Activated CD4-positive, alpha-beta T cell treated with anti-CD3 and anti-CD28 coated beads, Interleukin-2, amount 50 U/mL, for 48 hours (primary cell): ENCODE data around the gene ZNF57.
"Not testable (repeated sequence)": the region's sequence is repeated elsewhere in the genome, so short reads cannot be mapped to it uniquely, and the experiment has no call there.

Experiments used
- DNase-seq, 2 experiments: peaks; one replicate each; pipeline ENCODE4 v3.0.0-alpha.2; 2020

The ZNF57 gene

DNA sequence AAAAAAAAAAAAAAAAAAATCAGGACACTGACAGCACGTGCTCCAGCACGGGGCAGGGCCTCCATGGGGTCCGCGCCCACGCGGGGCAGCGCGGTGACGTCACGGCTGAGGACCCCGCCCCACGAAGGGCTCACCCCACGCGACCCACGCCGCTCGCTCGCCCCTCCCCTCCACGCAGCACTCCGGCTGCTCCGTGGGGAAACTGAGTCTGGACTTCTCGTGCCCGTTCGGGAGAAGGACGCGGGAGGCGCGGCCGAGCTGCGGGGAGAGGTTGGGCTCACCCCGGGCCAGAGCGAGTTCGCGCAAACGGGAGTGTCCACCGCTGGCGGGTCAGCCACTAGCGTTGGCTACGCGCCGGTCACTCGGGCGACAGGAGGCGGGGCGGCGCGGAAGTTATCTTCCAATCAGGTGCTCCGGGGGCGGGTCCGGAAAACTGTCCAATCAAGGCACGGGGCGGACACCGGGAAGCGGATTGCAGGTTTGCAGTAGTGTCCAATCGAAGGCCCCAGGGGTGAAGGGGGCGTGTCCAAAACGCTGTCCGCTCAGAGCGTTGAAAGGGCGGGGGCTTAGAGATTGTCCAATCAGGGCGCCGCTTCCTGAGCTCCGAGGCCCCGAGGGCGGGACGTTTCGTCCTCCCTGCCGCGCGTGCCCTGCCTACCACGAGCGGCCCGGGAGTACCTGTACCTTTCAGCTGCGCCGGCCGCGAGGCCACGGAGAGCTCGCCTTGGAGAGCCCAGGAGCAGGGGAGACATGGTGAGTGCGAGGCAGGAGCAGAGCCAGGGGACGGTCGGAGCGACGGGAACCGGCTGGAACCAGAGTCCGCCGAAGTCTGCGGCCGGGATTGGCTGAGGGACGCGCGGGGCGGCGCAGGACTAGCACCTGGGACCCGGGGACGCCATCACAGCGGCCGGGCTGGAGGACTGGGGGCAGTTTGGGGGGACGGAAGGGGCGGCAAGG is at the start of gene ZNF57:
TSS of gene ZNF57 (plus strand) at position 633 of the 957 bp plus-strand sequence. CDS start at position 751, 118 bp downstream.
- peak; percentile 99 to 100 for DNase-seq

GRCh38 chr19:2852598-2852997 is 48.1 kb upstream of the ZNF57 start:
- DNase-seq, result no peak

DNA sequence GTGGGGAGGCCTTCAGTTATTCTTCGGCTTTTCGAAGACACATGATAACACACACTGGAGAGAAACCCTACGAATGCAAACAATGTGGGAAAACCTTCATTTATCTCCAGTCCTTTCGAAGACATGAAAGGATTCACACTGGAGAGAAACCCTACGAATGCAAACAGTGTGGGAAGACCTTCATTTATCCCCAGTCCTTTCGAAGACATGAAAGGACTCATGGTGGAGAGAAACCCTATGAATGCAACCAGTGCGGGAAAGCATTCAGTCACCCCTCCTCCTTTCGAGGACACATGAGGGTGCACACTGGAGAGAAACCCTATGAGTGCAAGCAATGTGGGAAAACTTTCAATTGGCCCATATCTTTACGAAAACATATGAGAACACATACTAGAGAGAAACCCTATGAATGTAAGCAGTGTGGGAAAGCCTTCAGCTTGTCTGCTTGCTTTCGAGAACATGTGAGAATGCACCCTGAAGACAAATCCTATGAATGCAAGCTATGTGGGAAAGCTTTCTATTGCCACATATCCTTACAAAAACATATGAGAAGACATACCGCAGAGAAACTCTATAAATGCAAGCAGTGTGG is 47.6 kb upstream of the ZNF57 start:
- DNase-seq, result no peak

DNA sequence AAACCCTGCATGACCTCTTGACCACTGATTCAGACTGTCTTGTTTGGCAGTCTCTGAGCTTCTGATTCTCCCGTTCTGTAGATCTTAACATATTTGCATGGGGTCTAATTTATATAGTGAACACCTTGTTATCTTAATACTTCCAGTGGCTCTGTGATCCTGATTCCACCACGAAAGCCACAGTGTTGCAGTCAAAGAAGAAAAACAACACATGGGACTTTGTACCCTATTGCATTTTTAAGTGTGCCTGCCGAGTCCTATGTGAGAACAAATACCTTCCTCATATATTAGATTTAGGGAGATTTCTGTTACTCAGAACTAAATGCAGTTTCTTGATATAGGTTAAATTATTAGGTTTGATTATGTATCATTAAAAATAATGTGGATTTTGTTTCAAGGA is 45.9 kb upstream of the ZNF57 start:
- no peak for DNase-seq

GRCh38 chr19:2856457-2857050 is 44.2 kb upstream of the ZNF57 start:
- DNase-seq, result no peak

- no peak for DNase-seq
These were observed 41.9 kb upstream of the ZNF57 start for GRCh38 chr19:2858864-2859263.

GRCh38 chr19:2863816-2864215 is 36.9 kb upstream of the ZNF57 start:
- DNase-seq, result no peak

GRCh38 chr19:2865334-2866100 is 35.2 kb upstream of the ZNF57 start:
- DNase-seq, result no peak

- no peak for DNase-seq
These were observed 34.2 kb upstream of the ZNF57 start for GRCh38 chr19:2866495-2867024.

GRCh38 chr19:2867025-2867991 is 33.4 kb upstream of the ZNF57 start, which contains the start of gene ZNF556:
TSS of gene ZNF556 (plus strand) at chr19:2867335. CDS start at chr19:2867422, 87 bp downstream.
- peak in 1 of 2 experiments; percentile 11 for DNase-seq

GRCh38 chr19:2869618-2870017 is 31.1 kb upstream of the ZNF57 start:
- no peak for DNase-seq

GRCh38 chr19:2872175-2872574 is 28.6 kb upstream of the ZNF57 start:
- not testable (repeated sequence) for DNase-seq

GRCh38 chr19:2877398-2878331 is 23.1 kb upstream of the ZNF57 start:
- no peak for DNase-seq

DNA sequence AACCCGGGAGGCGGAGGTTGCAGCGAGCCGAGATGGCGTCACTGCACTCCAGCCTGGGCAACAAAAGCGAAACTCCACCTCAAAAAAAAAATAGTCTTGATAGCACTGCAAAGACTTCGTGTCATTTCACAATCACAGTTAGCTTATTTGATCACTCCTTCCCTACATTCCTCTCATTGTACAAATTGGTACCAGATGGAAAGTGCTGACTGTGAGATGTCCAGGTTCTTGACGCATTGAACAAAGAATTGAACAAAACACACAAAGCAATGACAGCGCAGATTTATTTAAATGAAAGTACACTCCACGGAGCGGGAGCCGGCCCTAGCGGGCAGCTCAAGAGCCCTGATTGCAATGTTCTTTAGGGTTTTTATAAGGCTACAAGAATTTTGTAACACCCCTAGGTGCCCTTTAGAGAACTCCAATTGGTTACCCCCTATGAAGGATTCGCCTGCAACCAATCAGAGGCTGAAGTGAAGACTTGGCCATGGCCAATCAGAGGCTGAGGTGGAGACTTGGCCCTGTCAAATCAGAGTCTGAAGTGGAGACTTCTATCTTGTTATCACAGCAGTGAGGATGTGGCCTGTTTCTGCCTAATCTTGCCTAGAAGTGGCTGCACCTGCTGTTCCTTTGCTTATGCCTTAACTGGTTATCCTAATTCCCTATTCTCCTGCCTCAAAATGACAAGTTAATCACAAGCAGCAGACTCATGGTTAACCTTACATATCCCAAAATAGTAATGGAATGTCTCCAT is 16.9 kb upstream of the ZNF57 start:
- no peak for DNase-seq

GRCh38 chr19:2885736-2886135 is 15.0 kb upstream of the ZNF57 start:
- DNase-seq, result no peak

DNA sequence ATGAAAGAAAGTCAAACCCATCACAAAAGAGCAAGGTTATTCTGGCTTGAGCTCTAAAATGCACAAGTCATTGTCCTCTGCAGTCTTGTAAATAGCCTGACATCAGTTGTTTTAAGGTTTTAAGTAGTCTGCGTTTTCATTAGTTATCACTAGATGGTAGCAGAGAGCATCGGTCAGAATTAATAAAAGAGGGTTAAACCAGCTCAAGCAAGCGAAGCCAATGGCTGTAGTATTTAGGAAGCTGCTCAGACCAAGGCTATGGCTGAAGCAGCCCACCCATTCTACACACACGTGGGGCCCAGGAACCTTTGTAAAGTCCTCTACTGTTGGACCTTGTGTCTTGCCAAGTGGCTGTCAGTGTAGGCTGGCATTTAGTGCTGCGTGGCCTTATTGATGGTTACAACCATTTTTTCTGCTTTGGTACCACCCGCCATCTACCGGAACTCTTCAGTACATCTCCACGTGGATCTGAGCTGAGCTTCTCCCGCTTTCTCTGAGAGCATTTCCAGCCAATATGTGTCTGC is 13.3 kb upstream of the ZNF57 start:
- peak in 1 of 2 experiments; percentile 12 for DNase-seq

GRCh38 chr19:2888731-2889224 is 11.9 kb upstream of the ZNF57 start:
- peak; percentile 39 to 58 for DNase-seq

- not testable (repeated sequence) for DNase-seq
These were observed 10.2 kb upstream of the ZNF57 start for GRCh38 chr19:2890531-2890930.

DNA sequence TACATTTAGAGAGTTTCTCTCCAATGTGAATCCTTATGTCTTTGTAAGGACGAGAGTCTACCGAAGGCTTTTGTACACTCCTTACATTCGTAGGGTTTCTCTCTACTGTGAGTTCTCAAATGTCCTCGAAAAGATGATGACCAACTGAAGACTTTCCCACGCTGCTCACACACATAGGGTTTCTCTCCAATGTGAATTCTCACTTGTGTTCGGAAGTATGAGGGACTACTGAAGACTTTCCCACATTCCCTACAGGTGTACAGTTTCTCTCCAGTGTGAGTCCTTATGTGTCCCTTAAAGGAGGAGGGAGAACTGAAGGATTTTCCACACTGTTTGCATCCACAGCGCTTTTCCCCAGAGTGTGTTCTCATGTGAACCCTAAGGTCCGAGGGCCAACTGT is 4.0 kb upstream of the ZNF57 start:
- DNase-seq, result no peak
